ENCODE data around the gene NPIPA7.
"Not testable (repeated sequence)": the region's sequence is repeated elsewhere in the genome, so short reads cannot be mapped to it uniquely, and the experiment has no call there.

- not testable (repeated sequence) for TF ChIP-seq CTCF (conservative IDR thresholded peaks at IDR 0.05 in 1 of 2, IDR thresholded peaks at IDR 0.05 in 1 of 2; ENCODE audit: low read depth in 1 of 2, low read length in 2 of 2); EZH2 (IDR thresholded peaks at IDR 0.05; ENCODE audit: low read length, missing control alignments)
Observed at GRCh38 chr16:16371136-16371735, 7.7 kb upstream of the NPIPA7 start.

Measured in fibroblast of lung (primary cell).